Activated CD4-positive, alpha-beta T cell treated with anti-CD3 and anti-CD28 coated beads for 36 hours (primary cell): ENCODE results near the gene SORCS2. TPM values are rescaled to one million over a fixed set of nuclear protein-coding genes. Genes with fewer than 3 reads are reported as not detected.

Experiments used
- ATAC-seq: fragments of 200-7000 bp; cut with Tn5 transposase; one replicate; pipeline ENCODE4 v1.10.0; 2021; ENCODE audit warnings: mild to moderate bottlenecking, moderate library complexity
- CTCF ChIA-PET: fragments of 350-600 bp; sonication (Branson Sonifier 250); formaldehyde crosslinking; loops from one replicate; lab custom pipeline; 2021; ENCODE audit warnings: antibody characterized with exemption; lab: Charles Lee
- POLR2A ChIA-PET: fragments of 350-600 bp; sonication (Branson Sonifier 250); formaldehyde crosslinking; loops from one replicate; lab custom pipeline; 2021; ENCODE audit warnings: antibody characterized with exemption, inconsistent platforms; lab: Charles Lee
- DNase-seq: peaks from one replicate; pipeline ENCODE4 v3.0.0-alpha.2; 2020
- H3K27ac Mint-ChIP-seq: one replicate; pipeline ENCODE4 v1.8.0; 2021; ENCODE audit warnings: mixed read lengths
- H3K27me3 Mint-ChIP-seq: one replicate; pipeline ENCODE4 v1.8.0; 2021; ENCODE audit warnings: mixed read lengths
- H3K36me3 Mint-ChIP-seq: one replicate; pipeline ENCODE4 v1.8.0; 2021; ENCODE audit warnings: low read depth, mixed read lengths
- H3K4me1 Mint-ChIP-seq: one replicate; pipeline ENCODE4 v1.8.0; 2021; ENCODE audit warnings: mixed read lengths
- H3K4me3 Mint-ChIP-seq: one replicate; pipeline ENCODE4 v1.8.0; 2021; ENCODE audit warnings: mild to moderate bottlenecking, moderate library complexity, mixed read lengths
- H3K9me3 Mint-ChIP-seq: one replicate; pipeline ENCODE4 v1.8.0; 2021; ENCODE audit warnings: low read depth, mixed read lengths
- intact Hi-C, 2 experiments: fragments of 100-400 bp; cut with DNase I in 1 of 2; cut with micrococcal nuclease in 1 of 2; formaldehyde crosslinking; loops; one replicate each; pipeline versions ENCODE4 v1.14.2 to v1.15.1; 2022 to 2024; cut with DNase I, micrococcal nuclease
- total RNA-seq, 2 experiments: library from RNA; stranded (reverse); gene quantifications; one replicate each; pipeline ENCODE4 v1.2.3, GENCODE V29; 2021

SORCS2 gene
- total RNA-seq, 2 experiments from 2014 or later = 0.04 TPM; not detected in 1

GRCh38 chr4:7766661-7767345, 574.5 kb downstream of the SORCS2 start:
- H3K4me1 Mint-ChIP-seq = peaks cover 21% of the 10 kb centered on the region
- DNase-seq = no peak
- no peaks in the 10 kb centered on the region for H3K27me3 Mint-ChIP-seq
- intact Hi-C loops = no loop called here
- no peaks in the 10 kb centered on the region for H3K9me3 Mint-ChIP-seq
- no peak for ATAC-seq
- H3K27ac Mint-ChIP-seq = no peak overlapping the region
- peaks cover 11% of the 10 kb centered on the region for H3K36me3 Mint-ChIP-seq
- no peak overlapping the region for H3K4me3 Mint-ChIP-seq
- ChIA-PET POLR2A (no interaction called here), CTCF (interaction anchor here (3.9 kb wide), 1 partner anchor 36 kb away, joined by 19 read pairs; no protein-coding TSS in a partner anchor)

- H3K4me3 Mint-ChIP-seq = no peak overlapping the region
- CTCF ChIA-PET = interaction anchor here (0.6 to 3.9 kb wide), 3 partner anchors 16 to 140 kb away, joined by 3 to 19 read pairs (median 3); no protein-coding TSS in a partner anchor
- peaks cover 20% of the 10 kb centered on the region for H3K4me1 Mint-ChIP-seq
- no peak for ATAC-seq
- H3K27me3 Mint-ChIP-seq = no peaks in the 10 kb centered on the region
- intact Hi-C loops = no loop called here
- H3K36me3 Mint-ChIP-seq = peaks cover 16% of the 10 kb centered on the region
- no peaks in the 10 kb centered on the region for H3K9me3 Mint-ChIP-seq
- POLR2A ChIA-PET = interaction anchor here (0.6 kb wide), 1 partner anchor 207 kb away, joined by 5 read pairs; no protein-coding TSS in a partner anchor
- no peak for DNase-seq
- no peak overlapping the region for H3K27ac Mint-ChIP-seq
Measured at GRCh38 chr4:7767526-7767925, 575.2 kb downstream of the SORCS2 start.

DNA sequence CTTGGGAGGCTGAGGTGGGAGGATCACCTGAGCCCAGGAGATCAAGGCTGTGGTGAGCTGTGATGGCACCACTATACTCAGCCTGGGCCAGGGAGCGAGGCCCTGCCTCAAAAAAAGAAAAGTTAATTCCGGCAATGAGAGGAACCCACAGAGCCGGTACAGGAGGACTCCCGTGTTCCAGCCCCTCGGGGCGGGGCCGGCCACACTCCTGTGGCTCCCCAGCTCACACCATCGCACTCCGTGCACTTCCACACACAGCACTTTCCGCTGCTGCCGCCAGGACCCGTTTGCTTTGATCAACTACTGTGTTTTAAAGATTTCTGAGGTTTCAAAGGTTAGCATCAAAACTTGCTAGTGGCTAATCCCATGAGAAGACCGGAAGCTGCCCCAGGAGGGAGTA, 575.6 kb downstream of the SORCS2 start:
- intact Hi-C loops = no loop called here
- POLR2A ChIA-PET = interaction anchor here (0.6 kb wide), 1 partner anchor 207 kb away, joined by 5 read pairs; no protein-coding TSS in a partner anchor

GRCh38 chr4:7768736-7769135, 576.4 kb downstream of the SORCS2 start:
- Mint-ChIP-seq H3K27me3 (no peaks in the 10 kb centered on the region), H3K4me3 (no peak overlapping the region), H3K36me3 (peaks cover 22% of the 10 kb centered on the region), H3K9me3 (no peaks in the 10 kb centered on the region), H3K4me1 (peaks cover 20% of the 10 kb centered on the region), H3K27ac (no peak overlapping the region)
- ATAC-seq (no peak), DNase-seq (no peak)
- ChIA-PET POLR2A (no interaction called here), CTCF (interaction anchor here (0.6 to 3.9 kb wide), 3 partner anchors 17 to 63 kb away, joined by 3 to 19 read pairs (median 3); no protein-coding TSS in a partner anchor)
- intact Hi-C loops = no loop called here

More for the DNA sequence above, 575.6 kb downstream of the SORCS2 start:
- ATAC-seq = no peak
- DNase-seq = no peak
- no peak overlapping the region for H3K27ac Mint-ChIP-seq
- H3K36me3 Mint-ChIP-seq = peaks cover 18% of the 10 kb centered on the region
- no peaks in the 10 kb centered on the region for H3K27me3 Mint-ChIP-seq
- no peaks in the 10 kb centered on the region for H3K9me3 Mint-ChIP-seq
- peaks cover 20% of the 10 kb centered on the region for H3K4me1 Mint-ChIP-seq
- no peak overlapping the region for H3K4me3 Mint-ChIP-seq
- CTCF ChIA-PET = interaction anchor here (0.6 to 3.9 kb wide), 3 partner anchors 17 to 139 kb away, joined by 3 to 19 read pairs (median 3); no protein-coding TSS in a partner anchor

- Mint-ChIP-seq H3K4me1 (peaks cover 20% of the 10 kb centered on the region), H3K27me3 (no peaks in the 10 kb centered on the region), H3K9me3 (no peaks in the 10 kb centered on the region), H3K36me3 (peaks cover 22% of the 10 kb centered on the region), H3K4me3 (no peak overlapping the region), H3K27ac (no peak overlapping the region)
- DNase-seq (no peak), ATAC-seq (no peak)
- POLR2A ChIA-PET = interaction anchor here (0.7 kb wide), 1 partner anchor 19 kb away, joined by 3 read pairs; no protein-coding TSS in a partner anchor
- intact Hi-C loops = loop anchor here in 1 of 2 experiments (1.0 kb wide), 1 partner anchor 33 kb away; no protein-coding TSS in a partner anchor
- CTCF ChIA-PET = interaction anchor here (0.6 to 3.9 kb wide), 4 partner anchors 33 to 103 kb away, joined by 3 to 19 read pairs (median 3); no protein-coding TSS in a partner anchor
Measured at GRCh38 chr4:7769396-7770223, 577.3 kb downstream of the SORCS2 start.

- intact Hi-C loops = loop anchor here in 1 of 2 experiments (1.0 kb wide), 1 partner anchor 32 kb away; no protein-coding TSS in a partner anchor
- ATAC-seq (peak; percentile 25), DNase-seq (peak; percentile 35)
- H3K36me3 Mint-ChIP-seq = peaks cover 19% of the 10 kb centered on the region
- ChIA-PET CTCF (interaction anchor here (0.6 to 3.9 kb wide), 6 partner anchors 8 to 1897 kb away, joined by 3 to 19 read pairs (median 3); no protein-coding TSS in a partner anchor), POLR2A (interaction anchor here (0.7 kb wide), 2 partner anchors 18 to 191 kb away, joined by 3 to 4 read pairs; no protein-coding TSS in a partner anchor)
- H3K27me3 Mint-ChIP-seq = no peaks in the 10 kb centered on the region
- H3K9me3 Mint-ChIP-seq = no peaks in the 10 kb centered on the region
- peak overlapping the region; percentile 37 for H3K27ac Mint-ChIP-seq
- H3K4me3 Mint-ChIP-seq = no peak overlapping the region
- peaks cover 20% of the 10 kb centered on the region for H3K4me1 Mint-ChIP-seq
Measured at GRCh38 chr4:7770224-7771050, 578.1 kb downstream of the SORCS2 start.

GRCh38 chr4:7771056-7771455, 578.7 kb downstream of the SORCS2 start:
- H3K27me3 Mint-ChIP-seq = no peaks in the 10 kb centered on the region
- peak; percentile 75 for ATAC-seq
- peaks cover 18% of the 10 kb centered on the region for H3K36me3 Mint-ChIP-seq
- peak overlapping the region; percentile 37 for H3K27ac Mint-ChIP-seq
- peaks cover 20% of the 10 kb centered on the region for H3K4me1 Mint-ChIP-seq
- ChIA-PET CTCF (interaction anchor here (0.6 to 0.7 kb wide), 2 partner anchors 41 to 1897 kb away, joined by 3 to 4 read pairs; no protein-coding TSS in a partner anchor), POLR2A (interaction anchor here (0.7 kb wide), 1 partner anchor 190 kb away, joined by 4 read pairs; no protein-coding TSS in a partner anchor)
- DNase-seq = peak; percentile 60
- H3K9me3 Mint-ChIP-seq = no peaks in the 10 kb centered on the region
- intact Hi-C loops = no loop called here
- H3K4me3 Mint-ChIP-seq = no peak overlapping the region

GRCh38 chr4:7771541-7772507, 579.5 kb downstream of the SORCS2 start:
- Mint-ChIP-seq H3K27ac (no peak overlapping the region), H3K36me3 (peaks cover 18% of the 10 kb centered on the region), H3K4me3 (no peak overlapping the region), H3K27me3 (no peaks in the 10 kb centered on the region), H3K4me1 (peaks cover 20% of the 10 kb centered on the region), H3K9me3 (no peaks in the 10 kb centered on the region)
- no peak for DNase-seq
- peak; percentile 45 for ATAC-seq
- ChIA-PET CTCF (interaction anchor here (1.1 kb wide), 1 partner anchor 12 kb away, joined by 3 read pairs; no protein-coding TSS in a partner anchor), POLR2A (no interaction called here)
- intact Hi-C loops = no loop called here

- ATAC-seq (no peak), DNase-seq (no peak)
- Mint-ChIP-seq H3K27me3 (no peaks in the 10 kb centered on the region), H3K36me3 (peaks cover 18% of the 10 kb centered on the region), H3K27ac (no peak overlapping the region), H3K9me3 (no peaks in the 10 kb centered on the region), H3K4me3 (no peak overlapping the region), H3K4me1 (peaks cover 20% of the 10 kb centered on the region)
- intact Hi-C loops = no loop called here
- ChIA-PET POLR2A (interaction anchor here (0.6 kb wide), 1 partner anchor 24 kb away, joined by 3 read pairs; no protein-coding TSS in a partner anchor), CTCF (interaction anchor here (0.8 to 1.1 kb wide), 3 partner anchors 13 to 215 kb away, joined by 3 to 4 read pairs (median 3); no protein-coding TSS in a partner anchor)
Measured at GRCh38 chr4:7772711-7773385, 580.5 kb downstream of the SORCS2 start.
